Measurements from ENCODE around the gene RNF38. TPM values are rescaled to one million over a fixed set of nuclear protein-coding genes. Genes with fewer than 3 reads are reported as not detected.

Gene RNF38
- total and polyA plus RNA-seq, 2 experiments from 2014 or later: 8.7 to 23.7 TPM

- Histone ChIP-seq H3K27me3 (no peaks in the 10 kb centered on the region), H3K4me3 (no peak overlapping the region), H3K27ac (no peak overlapping the region), H2AFZ (no peak overlapping the region), H3K4me2 (peak overlapping the region; percentile 56), H3K36me3 (replicated peaks; ENCODE audit: insufficient read depth, low read depth) (no peaks in the 10 kb centered on the region), H3K79me2 (no peaks in the 10 kb centered on the region), H3K9me3 (ENCODE audit: low read depth) (no peaks in the 10 kb centered on the region), H4K20me1 (ENCODE audit: insufficient read depth, poor library complexity, severe bottlenecking) (no peaks in the 10 kb centered on the region), H3K4me1 (ENCODE audit: insufficient read depth) (peaks cover 5% of the 10 kb centered on the region), H3K9me2 (replicated peaks; ENCODE audit: insufficient read depth) (no peaks in the 10 kb centered on the region)
- peak; percentile 78 for TF ChIP-seq CTCF (IDR thresholded peaks at IDR 0.05; ENCODE audit: poor library complexity)
- no peak for TF ChIP-seq EZH2 (IDR thresholded peaks at IDR 0.05; ENCODE audit: borderline replicate concordance)
- TF ChIP-seq EZH2phosphoT487 (IDR thresholded peaks at IDR 0.05; ENCODE audit: low read depth, severe bottlenecking, unreplicated experiment): no peak
- WGBS (ENCODE audit: low lambda C conversion rate, missing lambda C conversion rate): 44% methylated on average over 9 of the region's 9 CpGs
- DNase-seq (ENCODE audit: low spot score): peak; percentile 80
Measured at GRCh38 chr9:36328798-36329411, 71.2 kb downstream of the RNF38 start.

DNA sequence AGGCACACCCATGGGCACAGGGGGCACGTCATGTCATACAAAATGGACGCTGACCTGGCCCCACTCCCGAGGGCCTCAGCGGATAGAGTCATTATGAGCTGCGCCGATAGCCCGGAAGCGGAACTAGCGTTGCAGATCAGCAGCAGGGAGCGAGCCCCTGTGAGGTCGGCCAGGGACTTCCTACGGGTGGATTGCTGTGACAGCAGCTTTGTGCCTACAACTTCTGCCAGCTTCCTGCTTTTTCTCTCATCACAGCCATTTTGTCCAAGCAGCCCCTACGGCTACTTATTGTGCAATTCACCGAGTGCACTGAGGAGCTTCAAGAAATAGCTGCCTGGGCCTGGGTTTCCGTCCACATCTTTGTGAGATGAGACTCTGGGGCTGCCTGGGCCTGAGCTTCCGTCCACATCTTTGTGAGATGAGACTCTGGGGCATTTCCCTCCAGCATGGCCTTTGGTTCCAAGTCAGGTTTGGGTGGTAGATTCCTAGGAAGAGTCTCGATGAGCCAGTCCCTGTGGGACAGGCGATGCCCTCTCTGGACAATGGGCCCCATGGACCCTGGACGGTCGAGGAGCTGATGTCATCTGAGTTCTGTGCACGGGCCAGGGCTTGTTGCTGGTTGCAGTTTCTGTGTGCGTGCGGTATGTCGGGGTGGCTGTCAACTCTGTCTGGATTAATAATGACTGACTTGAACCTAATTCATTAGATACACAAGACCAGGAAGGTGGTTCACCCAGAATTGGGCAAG is 74.8 kb downstream of the RNF38 start:
- Histone ChIP-seq H3K4me3 (no peak overlapping the region), H3K27ac (no peak overlapping the region), H4K20me1 (ENCODE audit: insufficient read depth, poor library complexity, severe bottlenecking) (no peaks in the 10 kb centered on the region), H3K36me3 (replicated peaks; ENCODE audit: insufficient read depth, low read depth) (no peaks in the 10 kb centered on the region), H3K79me2 (no peaks in the 10 kb centered on the region), H3K27me3 (no peaks in the 10 kb centered on the region), H2AFZ (no peak overlapping the region), H3K4me1 (ENCODE audit: insufficient read depth) (peaks cover 5% of the 10 kb centered on the region), H3K9me3 (ENCODE audit: low read depth) (no peaks in the 10 kb centered on the region), H3K9me2 (replicated peaks; ENCODE audit: insufficient read depth) (no peaks in the 10 kb centered on the region), H3K4me2 (no peak overlapping the region)
- WGBS (ENCODE audit: low lambda C conversion rate, missing lambda C conversion rate): 95% methylated on average over 24 of the region's 24 CpGs
- TF ChIP-seq CTCF (IDR thresholded peaks at IDR 0.05; ENCODE audit: poor library complexity): no peak
- no peak for TF ChIP-seq EZH2 (IDR thresholded peaks at IDR 0.05; ENCODE audit: borderline replicate concordance)
- DNase-seq (ENCODE audit: low spot score): no peak

GRCh38 chr9:36323926-36324325 is 76.1 kb downstream of the RNF38 start:
- no peak overlapping the region for H3K27ac ChIP-seq
- H3K4me1 ChIP-seq (ENCODE audit: insufficient read depth): peaks cover 12% of the 10 kb centered on the region
- no peak for TF ChIP-seq CTCF (IDR thresholded peaks at IDR 0.05; ENCODE audit: poor library complexity)
- TF ChIP-seq EZH2 (IDR thresholded peaks at IDR 0.05; ENCODE audit: borderline replicate concordance): no peak
- TF ChIP-seq EZH2phosphoT487 (IDR thresholded peaks at IDR 0.05; ENCODE audit: low read depth, severe bottlenecking, unreplicated experiment): no peak
- H4K20me1 ChIP-seq (ENCODE audit: insufficient read depth, poor library complexity, severe bottlenecking): no peaks in the 10 kb centered on the region
- no peaks in the 10 kb centered on the region for H3K27me3 ChIP-seq
- DNase-seq (ENCODE audit: low spot score): no peak
- H3K4me3 ChIP-seq: no peak overlapping the region
- H3K79me2 ChIP-seq: no peaks in the 10 kb centered on the region
- no peaks in the 10 kb centered on the region for H3K9me3 ChIP-seq (ENCODE audit: low read depth)
- no peaks in the 10 kb centered on the region for H3K9me2 ChIP-seq (replicated peaks; ENCODE audit: insufficient read depth)
- 95% methylated on average over 12 of the region's 12 CpGs for WGBS (ENCODE audit: low lambda C conversion rate, missing lambda C conversion rate)
- no peak overlapping the region for H2AFZ ChIP-seq
- H3K4me2 ChIP-seq: no peak overlapping the region
- no peaks in the 10 kb centered on the region for H3K36me3 ChIP-seq (replicated peaks; ENCODE audit: insufficient read depth, low read depth)

Data from hepatocyte (in vitro differentiated cells).